HPDE6-E6E7 (cell line): ENCODE measurements around the gene NLGN2.

ENCODE experiments used
- DNase-seq: peaks from one replicate; pipeline ENCODE4 v3.0.0; 2011; ENCODE audit warnings: missing footprints; ENCODE audit errors: extremely low spot score

The NLGN2 gene

GRCh38 chr17:7436556-7437368 is 29.1 kb downstream of the NLGN2 start:
- DNase-seq = no peak

- DNase-seq = no peak
Measured at GRCh38 chr17:7437369-7437863, 29.8 kb downstream of the NLGN2 start.

- no peak for DNase-seq
Measured at GRCh38 chr17:7437950-7438614, 30.4 kb downstream of the NLGN2 start.

- no peak for DNase-seq
Measured at GRCh38 chr17:7438656-7439460, 31.2 kb downstream of the NLGN2 start.

GRCh38 chr17:7439462-7440112 is 31.9 kb downstream of the NLGN2 start, which contains the start of gene FGF11:
FGF11 (plus strand) TSS chr17:7439512; CDS start chr17:7439621, 109 bp downstream.
- no peak for DNase-seq

- no peak for DNase-seq
Measured at GRCh38 chr17:7440113-7440833, 32.6 kb downstream of the NLGN2 start.

GRCh38 chr17:7440834-7441195 is 33.2 kb downstream of the NLGN2 start:
- DNase-seq = no peak

- DNase-seq = no peak
Measured at GRCh38 chr17:7441266-7441665, 33.6 kb downstream of the NLGN2 start.

- no peak for DNase-seq
Measured at GRCh38 chr17:7442142-7442541, 34.5 kb downstream of the NLGN2 start.

- no peak for DNase-seq
Measured at GRCh38 chr17:7443499-7444485, 36.1 kb downstream of the NLGN2 start.

- no peak for DNase-seq
Measured at GRCh38 chr17:7444682-7445618, 37.3 kb downstream of the NLGN2 start, which contains the start of gene CHRNB1. CHRNB1 (plus strand) TSS chr17:7445061; CDS start chr17:7445128, 67 bp downstream.

GRCh38 chr17:7445619-7445968 is 37.9 kb downstream of the NLGN2 start:
- no peak for DNase-seq

GRCh38 chr17:7448461-7448860 is 40.8 kb downstream of the NLGN2 start:
- no peak for DNase-seq

GRCh38 chr17:7459961-7460545 is 52.4 kb downstream of the NLGN2 start:
- DNase-seq = no peak

- DNase-seq = no peak
Measured at GRCh38 chr17:7460850-7461660, 53.4 kb downstream of the NLGN2 start.

GRCh38 chr17:7462474-7463371 is 55.1 kb downstream of the NLGN2 start:
- DNase-seq = no peak
